ENCODE measurements around the gene STX19. TPM values are rescaled to one million over a fixed set of nuclear protein-coding genes. Genes with fewer than 3 reads are reported as not detected.

The STX19 gene
- total and polyA plus RNA-seq, 8 donors: 1.7 to 7.5 (median 2.8) TPM

GRCh38 chr3:94064243-94064860, 36.0 kb upstream of the STX19 start:
- intact Hi-C loops (cut with DNase I): loop anchor here in 2 of 3 donors (10.0 kb wide), 2 partner anchors 50 to 60 kb away; no protein-coding TSS in a partner anchor
- no peaks in the 10 kb centered on the region for H3K36me3 ChIP-seq
- no peaks in the 10 kb centered on the region for H3K27me3 ChIP-seq
- DNase-seq (no peak), ATAC-seq (no peak), FAIRE-seq (no peak)
- WGBS, 2 donors: 71 to 75% methylated on average over 6 of the region's 6 CpGs
- H3K4me3 ChIP-seq: peak overlapping the region in 2 of 4 donors; percentile 58 to 74
- peaks cover 5 to 27% (median 22%) of the 10 kb centered on the region in 3 donors for H3K4me1 ChIP-seq
- no peaks in the 10 kb centered on the region for H3K9me3 ChIP-seq
- TF ChIP-seq CTCF (IDR thresholded peaks at IDR 0.05): no peak
- no peak overlapping the region for H3K27ac ChIP-seq

GRCh38 chr3:94063496-94064119, 35.2 kb upstream of the STX19 start:
- 42 to 48% methylated on average over 17 of the region's 17 CpGs for WGBS, 2 donors
- Histone ChIP-seq H3K27me3 (no peaks in the 10 kb centered on the region), H3K9me3 (no peaks in the 10 kb centered on the region), H3K36me3 (no peaks in the 10 kb centered on the region), H3K27ac (peak overlapping the region; percentile 79 to 99 (median 93)), H3K4me3 (peak overlapping the region; percentile 35 to 74 (median 54)), H3K4me1 (peaks cover 5 to 27% (median 22%) of the 10 kb centered on the region in 3 donors)
- intact Hi-C loops (cut with DNase I): loop anchor here in 2 of 3 donors (10.0 kb wide), 2 partner anchors 49 to 59 kb away; no protein-coding TSS in a partner anchor
- FAIRE-seq: no peak
- ATAC-seq: peak in 1 of 4 donors; percentile 20
- no peak for TF ChIP-seq CTCF (IDR thresholded peaks at IDR 0.05)
- no peak for DNase-seq

- FAIRE-seq (peak; percentile 65), ATAC-seq (peak; percentile 95 to 97 (median 96)), DNase-seq (peak; percentile 83 to 94 (median 91))
- intact Hi-C loops (cut with DNase I): loop anchor here in 2 of 3 donors (10.0 kb wide), 2 partner anchors 48 to 58 kb away; no protein-coding TSS in a partner anchor
- Histone ChIP-seq H3K4me3 (peak within 1 kb of the TSS; percentile 35 to 74 (median 54)), H3K27ac (peak within 1 kb of the TSS; percentile 79 to 99 (median 93)), H3K9me3 (no peaks in the 10 kb centered on the region), H3K27me3 (no peaks in the 10 kb centered on the region), H3K4me1 (peaks cover 5 to 27% (median 22%) of the 10 kb centered on the region in 3 donors), H3K36me3 (no peaks in the 10 kb centered on the region)
- TF ChIP-seq CTCF (IDR thresholded peaks at IDR 0.05): no peak
- WGBS, 2 donors: 0 to 1% methylated on average over 52 of the region's 52 CpGs
These were observed 34.4 kb upstream of the STX19 start, which contains the start of the genes DHFR2 and NSUN3 for GRCh38 chr3:94062513-94063404. TSS of gene DHFR2 (minus strand) at chr3:94062916. CDS start at chr3:94061511, 1,405 bp downstream. TSS of gene NSUN3 (plus strand) at chr3:94063061. CDS start at chr3:94063127, 66 bp downstream.

GRCh38 chr3:94061297-94061696, 32.9 kb upstream of the STX19 start:
- no peak overlapping the region for H3K27ac ChIP-seq
- peaks cover 5 to 22% (median 18%) of the 10 kb centered on the region in 3 donors for H3K4me1 ChIP-seq
- no peak overlapping the region for H3K4me3 ChIP-seq
- H3K36me3 ChIP-seq: no peaks in the 10 kb centered on the region
- H3K27me3 ChIP-seq: no peaks in the 10 kb centered on the region
- no peaks in the 10 kb centered on the region for H3K9me3 ChIP-seq
- no peak for FAIRE-seq
- DNase-seq: no peak
- 96% methylated on average over 13 of the region's 13 CpGs for WGBS, 2 donors
- intact Hi-C loops (cut with DNase I): loop anchor here in 2 of 3 donors (10.0 kb wide), 2 partner anchors 46 to 56 kb away; no protein-coding TSS in a partner anchor
- ATAC-seq: no peak
- no peak for TF ChIP-seq CTCF (IDR thresholded peaks at IDR 0.05)
